Mesenchymal stem cell (in vitro differentiated cells and primary cell): Measurements from ENCODE around the gene DPYD.

Source experiments
- DNase-seq: peaks from one replicate; pipeline ENCODE4 v3.0.0-alpha.2; 2013
- H2AFZ ChIP-seq: one replicate; pipeline ENCODE4 v1.6.1; 2013; ENCODE audit warnings: low read depth, mild to moderate bottlenecking, control low read depth, inconsistent platforms, low read length, moderate library complexity
- H2AK5ac ChIP-seq: 2 replicates; pipeline ENCODE4 v1.6.1; 2013; ENCODE audit warnings: low read length, moderate library complexity, mild to moderate bottlenecking, inconsistent platforms; ENCODE audit not compliant: severe bottlenecking
- H2BK120ac ChIP-seq: one replicate; pipeline ENCODE4 v1.6.1; 2013; ENCODE audit warnings: low read depth, mild to moderate bottlenecking, inconsistent platforms, low read length, moderate library complexity
- H2BK12ac ChIP-seq, 2 experiments: one replicate each; pipeline ENCODE4 v1.6.1; 2013; ENCODE audit warnings: inconsistent platforms in 2 of 2, low read length in 2 of 2, mild to moderate bottlenecking in 2 of 2, moderate library complexity in 2 of 2, control low read depth in 1 of 2
- H2BK15ac ChIP-seq: one replicate; pipeline ENCODE4 v1.6.1; 2013; ENCODE audit warnings: mild to moderate bottlenecking, low read depth, inconsistent platforms; ENCODE audit not compliant: poor library complexity, severe bottlenecking
- H2BK5ac ChIP-seq: 2 replicates; pipeline ENCODE4 v1.6.1; 2013; ENCODE audit warnings: low read depth, mild to moderate bottlenecking, low read length, control low read depth, inconsistent platforms; ENCODE audit not compliant: poor library complexity, severe bottlenecking
- H3K14ac ChIP-seq, 2 experiments: one replicate each; pipeline ENCODE4 v1.6.1; 2013; ENCODE audit warnings: inconsistent platforms in 2 of 2, low read length in 2 of 2, control low read depth in 1 of 2, mild to moderate bottlenecking in 1 of 2, moderate library complexity in 1 of 2
- H3K18ac ChIP-seq, 2 experiments: one replicate each; pipeline ENCODE4 v1.6.1; 2013; ENCODE audit warnings: inconsistent platforms in 2 of 2, low read length in 2 of 2, control low read depth in 1 of 2, low read depth in 1 of 2, mild to moderate bottlenecking in 1 of 2
- H3K23ac ChIP-seq, 2 experiments: one replicate each; pipeline ENCODE4 v1.6.1; 2013; ENCODE audit warnings: inconsistent platforms in 2 of 2, low read length in 2 of 2, mild to moderate bottlenecking in 2 of 2, moderate library complexity in 2 of 2, control low read depth in 1 of 2
- H3K27ac ChIP-seq: 2 replicates; pipeline ENCODE4 v1.5.1; 2013; ENCODE audit warnings: mild to moderate bottlenecking, moderate library complexity, low read length, control low read depth, inconsistent platforms; ENCODE audit not compliant: poor library complexity, severe bottlenecking
- H3K27me3 ChIP-seq, 2 experiments: 2 replicates each; pipeline versions ENCODE4 v1.6.1 to v1.7.0; 2013; ENCODE audit warnings: low read length in 2 of 2, mild to moderate bottlenecking in 2 of 2, moderate library complexity in 2 of 2, control low read depth in 1 of 2, inconsistent platforms in 1 of 2; ENCODE audit not compliant: control insufficient read depth in 1 of 2, insufficient read depth in 1 of 2
- H3K36me3 ChIP-seq, 2 experiments: 2 replicates each; pipeline versions ENCODE4 v1.6.1 to v1.7.0; 2013; ENCODE audit warnings: low read length in 2 of 2, control low read depth in 1 of 2, inconsistent platforms in 1 of 2, low read depth in 1 of 2, mild to moderate bottlenecking in 1 of 2; ENCODE audit not compliant: insufficient read depth in 2 of 2, control insufficient read depth in 1 of 2
- H3K4ac ChIP-seq, 2 experiments: one replicate each; pipeline ENCODE4 v1.6.1; 2013; ENCODE audit warnings: inconsistent platforms in 2 of 2, low read length in 2 of 2, mild to moderate bottlenecking in 2 of 2, moderate library complexity in 2 of 2, control low read depth in 1 of 2, low read depth in 1 of 2
- H3K4me1 ChIP-seq: 2 replicates; pipeline ENCODE4 v1.6.1; 2013; ENCODE audit warnings: low read depth, low read length, control low read depth; ENCODE audit not compliant: control insufficient read depth, insufficient read depth
- H3K4me2 ChIP-seq: 2 replicates; pipeline ENCODE4 v1.6.1; 2013; ENCODE audit warnings: low read length, mild to moderate bottlenecking, inconsistent platforms; ENCODE audit not compliant: poor library complexity, severe bottlenecking
- H3K4me3 ChIP-seq, 2 experiments: 2 replicates each; pipeline versions ENCODE4 v1.5.1 to v1.7.0; 2013; ENCODE audit warnings: low read length in 2 of 2, mild to moderate bottlenecking in 2 of 2, control low read depth in 1 of 2, low read depth in 1 of 2; ENCODE audit not compliant: insufficient read depth in 1 of 2
- H3K79me1 ChIP-seq: replicated peaks from 2 replicates; pipeline ENCODE4 v1.6.1; 2013; ENCODE audit warnings: mild to moderate bottlenecking, control low read depth, low read length, inconsistent platforms; ENCODE audit not compliant: poor library complexity, severe bottlenecking
- H3K9ac ChIP-seq: 2 replicates; pipeline ENCODE4 v1.7.0; 2013; ENCODE audit warnings: mild to moderate bottlenecking, low read length, moderate library complexity
- H3K9me3 ChIP-seq: 2 replicates; pipeline ENCODE4 v1.7.0; 2013; ENCODE audit warnings: mild to moderate bottlenecking, low read length; ENCODE audit not compliant: control insufficient read depth
- H4K8ac ChIP-seq: one replicate; pipeline ENCODE4 v1.6.1; 2013; ENCODE audit warnings: inconsistent platforms, mild to moderate bottlenecking, low read length, moderate library complexity
- H4K91ac ChIP-seq: one replicate; pipeline ENCODE4 v1.6.1; 2013; ENCODE audit warnings: mild to moderate bottlenecking, low read length, inconsistent platforms
- WGBS: methylation state at CpG from one replicate; pipeline ENCODE4 v1.1.7; 2013; ENCODE audit warnings: mixed read lengths; 5-methylcytosine and 5-hydroxymethylcytosine counted together

Gene DPYD

DNA sequence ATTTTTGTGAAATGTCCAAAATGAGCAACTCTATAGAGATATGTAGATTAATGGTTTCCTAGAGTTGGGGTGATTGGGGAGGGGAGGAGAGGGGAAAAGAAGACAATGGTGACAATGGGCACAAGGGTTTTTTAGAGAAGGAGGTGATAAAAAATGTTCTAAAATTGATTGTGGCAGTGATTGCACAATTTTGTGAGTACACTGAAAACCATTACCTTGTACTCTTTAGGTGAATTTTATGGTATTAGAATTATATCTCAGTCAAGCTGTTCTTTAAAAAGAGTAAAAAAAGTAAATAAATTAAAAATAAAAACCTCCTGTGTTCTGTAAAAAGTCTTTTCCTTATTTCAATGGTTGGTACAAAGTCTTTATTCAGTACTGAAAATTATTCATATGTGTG lies 869.0 kb downstream of the DPYD start:
- no peak overlapping the region for H4K91ac ChIP-seq
- H2AFZ ChIP-seq, result no peak overlapping the region
- H3K4ac ChIP-seq, result no peak overlapping the region
- H2BK15ac ChIP-seq, result no peak overlapping the region
- H3K27me3 ChIP-seq, result no peaks in the 10 kb centered on the region
- no peak overlapping the region for H3K23ac ChIP-seq
- no peak overlapping the region for H3K18ac ChIP-seq
- no peak overlapping the region for H4K8ac ChIP-seq
- H3K36me3 ChIP-seq, result no peaks in the 10 kb centered on the region
- no peak for DNase-seq
- H3K4me2 ChIP-seq, result no peak overlapping the region
- peaks cover 7% of the 10 kb centered on the region for H3K9me3 ChIP-seq
- no peak overlapping the region for H3K9ac ChIP-seq
- no peak overlapping the region for H2BK12ac ChIP-seq
- H2BK5ac ChIP-seq, result no peak overlapping the region
- no peak overlapping the region for H3K14ac ChIP-seq
- no peak overlapping the region for H2AK5ac ChIP-seq
- H3K4me1 ChIP-seq, result no peaks in the 10 kb centered on the region
- H3K4me3 ChIP-seq, result no peak overlapping the region
- H3K79me1 ChIP-seq, result no peaks in the 10 kb centered on the region
- H2BK120ac ChIP-seq, result no peak overlapping the region
- H3K27ac ChIP-seq, result no peak overlapping the region

DNA sequence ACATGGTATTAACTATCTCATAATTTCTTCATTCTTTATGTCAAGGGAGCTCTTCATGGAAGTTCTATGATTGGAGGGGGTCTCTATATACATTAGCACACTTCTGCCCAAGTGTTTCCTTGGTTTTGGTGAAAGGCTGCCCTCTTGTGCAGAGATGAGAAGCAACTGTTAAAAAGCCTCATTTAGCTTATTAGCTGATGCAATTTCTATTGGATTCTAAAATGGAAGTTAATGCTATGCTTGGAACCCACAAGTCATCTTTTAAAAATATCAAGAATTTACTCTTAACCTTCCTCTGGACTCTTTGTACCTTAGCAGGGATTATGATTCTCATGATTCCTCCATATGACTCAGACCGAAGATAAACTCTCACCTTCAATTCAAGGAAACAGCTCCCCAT lies 870.3 kb downstream of the DPYD start:
- WGBS, result no CpG with 5 or more reads among the region's 1 CpG
- H4K8ac ChIP-seq, result no peak overlapping the region
- no peak overlapping the region for H3K4ac ChIP-seq
- no peaks in the 10 kb centered on the region for H3K27me3 ChIP-seq
- H3K27ac ChIP-seq, result no peak overlapping the region
- DNase-seq, result peak; percentile 49
- H2AFZ ChIP-seq, result no peak overlapping the region
- H2BK5ac ChIP-seq, result no peak overlapping the region
- H2BK12ac ChIP-seq, result no peak overlapping the region
- H3K9ac ChIP-seq, result no peak overlapping the region
- no peak overlapping the region for H4K91ac ChIP-seq
- no peaks in the 10 kb centered on the region for H3K79me1 ChIP-seq
- no peak overlapping the region for H3K14ac ChIP-seq
- H2BK120ac ChIP-seq, result no peak overlapping the region
- H3K23ac ChIP-seq, result no peak overlapping the region
- H2BK15ac ChIP-seq, result no peak overlapping the region
- no peaks in the 10 kb centered on the region for H3K9me3 ChIP-seq
- no peaks in the 10 kb centered on the region for H3K36me3 ChIP-seq
- no peak overlapping the region for H3K18ac ChIP-seq
- H3K4me1 ChIP-seq, result no peaks in the 10 kb centered on the region
- no peak overlapping the region for H3K4me3 ChIP-seq
- no peak overlapping the region for H3K4me2 ChIP-seq
- H2AK5ac ChIP-seq, result no peak overlapping the region

DNA sequence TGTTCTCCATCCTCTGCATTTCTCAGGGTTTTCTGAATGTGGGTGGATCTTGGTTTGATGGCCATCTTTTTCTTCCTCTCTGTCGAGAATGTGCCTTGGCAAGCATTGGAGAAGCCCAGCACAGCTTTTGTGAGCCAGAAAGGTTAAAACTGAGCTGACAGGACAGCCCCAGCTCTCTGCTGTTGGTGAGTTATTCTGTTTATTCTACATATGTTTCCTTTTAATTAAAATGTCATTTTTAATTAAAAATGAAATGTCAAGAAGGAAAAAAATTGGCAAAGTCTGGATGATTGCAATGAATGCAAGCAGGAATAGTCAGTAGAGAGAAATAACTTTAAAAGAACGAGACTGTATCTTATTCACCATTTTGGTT lies 873.4 kb downstream of the DPYD start:
- H4K8ac ChIP-seq, result no peak overlapping the region
- no peak overlapping the region for H2BK15ac ChIP-seq
- peaks cover 10% of the 10 kb centered on the region for H3K9me3 ChIP-seq
- H3K4me3 ChIP-seq, result no peak overlapping the region
- no peaks in the 10 kb centered on the region for H3K79me1 ChIP-seq
- no peak overlapping the region for H3K4ac ChIP-seq
- H2BK12ac ChIP-seq, result no peak overlapping the region
- no peak overlapping the region for H3K27ac ChIP-seq
- H4K91ac ChIP-seq, result no peak overlapping the region
- no peak overlapping the region for H2AFZ ChIP-seq
- no peak overlapping the region for H3K14ac ChIP-seq
- no peaks in the 10 kb centered on the region for H3K4me1 ChIP-seq
- no CpG with 5 or more reads among the region's 2 CpGs for WGBS
- H3K36me3 ChIP-seq, result peaks cover 0 to 6% of the 10 kb centered on the region in 2 experiments
- no peak overlapping the region for H3K23ac ChIP-seq
- no peak overlapping the region for H2AK5ac ChIP-seq
- no peak overlapping the region for H2BK120ac ChIP-seq
- H3K18ac ChIP-seq, result no peak overlapping the region
- H3K4me2 ChIP-seq, result no peak overlapping the region
- no peaks in the 10 kb centered on the region for H3K27me3 ChIP-seq
- H2BK5ac ChIP-seq, result no peak overlapping the region
- DNase-seq, result no peak
- H3K9ac ChIP-seq, result no peak overlapping the region

DNA sequence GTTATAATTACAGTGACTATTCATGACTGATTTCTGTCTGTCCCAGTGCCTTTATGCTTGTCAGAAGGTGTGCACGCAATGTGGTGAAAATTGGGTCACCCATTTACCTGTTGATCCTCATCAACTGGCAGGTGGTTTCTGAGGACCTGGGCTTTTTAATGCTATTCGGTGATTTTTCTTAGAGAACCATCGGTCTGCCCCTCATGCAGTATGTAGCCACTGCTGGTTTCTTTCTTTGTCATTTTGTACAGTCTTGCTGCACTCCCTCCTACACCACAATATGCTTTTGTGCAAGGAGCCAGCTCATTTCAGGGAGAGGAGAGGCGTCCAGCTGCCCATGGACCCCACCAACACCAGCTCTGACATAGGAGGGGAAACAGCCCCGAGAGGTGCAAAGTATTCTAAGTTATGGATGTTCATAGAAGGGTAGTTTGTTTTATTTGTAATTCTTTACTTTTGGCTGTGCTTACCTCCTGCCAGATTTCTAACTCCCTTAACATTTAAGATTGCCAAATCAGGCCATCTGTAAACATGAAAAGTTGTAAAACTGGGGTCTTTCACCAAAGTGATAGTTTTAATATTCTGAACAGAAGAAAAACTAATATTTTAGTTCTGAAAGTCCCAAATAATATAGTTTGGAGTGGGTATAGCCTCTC lies 873.9 kb downstream of the DPYD start:
- no peak overlapping the region for H2AK5ac ChIP-seq
- H3K18ac ChIP-seq, result no peak overlapping the region
- no peak overlapping the region for H3K4ac ChIP-seq
- no peaks in the 10 kb centered on the region for H3K27me3 ChIP-seq
- H3K4me1 ChIP-seq, result no peaks in the 10 kb centered on the region
- H3K14ac ChIP-seq, result no peak overlapping the region
- H3K27ac ChIP-seq, result no peak overlapping the region
- no peak overlapping the region for H3K4me2 ChIP-seq
- H3K23ac ChIP-seq, result no peak overlapping the region
- H3K9me3 ChIP-seq, result peaks cover 12% of the 10 kb centered on the region
- H4K91ac ChIP-seq, result no peak overlapping the region
- H2BK120ac ChIP-seq, result no peak overlapping the region
- H2BK12ac ChIP-seq, result no peak overlapping the region
- no peaks in the 10 kb centered on the region for H3K79me1 ChIP-seq
- DNase-seq, result no peak
- no peak overlapping the region for H2AFZ ChIP-seq
- H3K9ac ChIP-seq, result no peak overlapping the region
- no peak overlapping the region for H2BK15ac ChIP-seq
- H4K8ac ChIP-seq, result no peak overlapping the region
- no peak overlapping the region for H2BK5ac ChIP-seq
- H3K36me3 ChIP-seq, result peaks cover 0 to 6% of the 10 kb centered on the region in 2 experiments
- H3K4me3 ChIP-seq, result no peak overlapping the region
- WGBS, result 87% methylated on average over 3 of the region's 5 CpGs
